Adrenal gland (tissue), 5 donors: ENCODE measurements around the gene CADM1.

ENCODE experiments used
- POLR2A ChIP-seq, 2 donors: fragments of 450-650 bp; IDR thresholded peaks; one replicate each; pipeline ENCODE4 v1.6.1; 2017; ENCODE audit warnings: antibody characterized with exemption in 2 of 2, mild to moderate bottlenecking in 2 of 2, moderate library complexity in 1 of 2
- TF ChIP-seq, protein P1 (sequence below), 6 experiments: fragments of 450-650 bp in 4 of 6; fragments of 200-600 bp in 2 of 6; sonication (generic) in 1 of 6; IDR thresholded peaks; 1 replicate in 5 of 6; 2 replicates in 1 of 6; pipeline versions ENCODE4 v1.5.1 to v1.8.0; 2016 to 2021; ENCODE audit warnings: antibody characterized with exemption in 6 of 6, mild to moderate bottlenecking in 2 of 6, moderate library complexity in 1 of 6
- donor health status: DM: no; HTN: no; CAD: no.

DNA sequence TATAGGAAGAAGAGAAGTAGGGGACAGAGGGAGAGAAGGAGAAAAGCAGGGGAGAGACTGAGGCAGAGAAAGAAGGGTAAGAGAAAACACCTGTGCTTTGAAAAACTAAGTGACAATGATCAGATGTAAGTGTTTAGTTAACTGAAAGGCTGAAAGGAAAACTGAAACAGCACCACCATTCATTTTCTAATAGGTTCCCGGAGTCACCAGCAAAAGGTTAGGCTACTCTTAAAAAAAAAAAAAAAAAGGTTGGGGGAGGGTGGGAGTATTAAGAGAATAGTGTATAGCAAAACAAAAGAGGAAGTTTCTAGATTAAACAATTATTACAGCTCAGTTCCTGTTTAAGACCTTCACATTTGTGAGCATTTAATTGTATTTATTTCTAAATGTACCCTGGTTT lies 113.8 kb downstream of the CADM1 start:
- TF ChIP-seq, protein P1, sequence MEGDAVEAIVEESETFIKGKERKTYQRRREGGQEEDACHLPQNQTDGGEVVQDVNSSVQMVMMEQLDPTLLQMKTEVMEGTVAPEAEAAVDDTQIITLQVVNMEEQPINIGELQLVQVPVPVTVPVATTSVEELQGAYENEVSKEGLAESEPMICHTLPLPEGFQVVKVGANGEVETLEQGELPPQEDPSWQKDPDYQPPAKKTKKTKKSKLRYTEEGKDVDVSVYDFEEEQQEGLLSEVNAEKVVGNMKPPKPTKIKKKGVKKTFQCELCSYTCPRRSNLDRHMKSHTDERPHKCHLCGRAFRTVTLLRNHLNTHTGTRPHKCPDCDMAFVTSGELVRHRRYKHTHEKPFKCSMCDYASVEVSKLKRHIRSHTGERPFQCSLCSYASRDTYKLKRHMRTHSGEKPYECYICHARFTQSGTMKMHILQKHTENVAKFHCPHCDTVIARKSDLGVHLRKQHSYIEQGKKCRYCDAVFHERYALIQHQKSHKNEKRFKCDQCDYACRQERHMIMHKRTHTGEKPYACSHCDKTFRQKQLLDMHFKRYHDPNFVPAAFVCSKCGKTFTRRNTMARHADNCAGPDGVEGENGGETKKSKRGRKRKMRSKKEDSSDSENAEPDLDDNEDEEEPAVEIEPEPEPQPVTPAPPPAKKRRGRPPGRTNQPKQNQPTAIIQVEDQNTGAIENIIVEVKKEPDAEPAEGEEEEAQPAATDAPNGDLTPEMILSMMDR (IDR thresholded peaks at IDR 0.05), result no peak
- TF ChIP-seq POLR2A (IDR thresholded peaks at IDR 0.05), result no peak
